Ovary (tissue), 10 donors: ENCODE results near the gene NOP58. TPM values are rescaled to one million over a fixed set of nuclear protein-coding genes. Genes with fewer than 3 reads are reported as not detected.

Source experiments
- DNase-seq, 5 donors: peaks; one replicate each; pipeline ENCODE4 v3.0.0-alpha.2; 2019 to 2020
- H3K27ac ChIP-seq, 2 donors: fragments of 200-600 bp; one replicate each; pipeline versions ENCODE4 v1.5.1 to v1.8.0; 2019 to 2022
- H3K27me3 ChIP-seq: fragments of 200-600 bp; one replicate; pipeline ENCODE4 v1.8.0; 2022
- H3K36me3 ChIP-seq: fragments of 200-600 bp; sonication (generic); one replicate; pipeline ENCODE4 v1.5.1; 2019
- H3K4me1 ChIP-seq: one replicate; pipeline ENCODE4 v1.8.1; 2013; ENCODE audit warnings: mild to moderate bottlenecking, moderate library complexity; ENCODE audit not compliant: insufficient read depth
- H3K4me3 ChIP-seq: fragments of 200-600 bp; sonication (generic); one replicate; pipeline ENCODE4 v1.5.1; 2017
- H3K9me3 ChIP-seq, 2 donors: fragments of 200-600 bp in 1 of 2; sonication (generic) in 1 of 2; one replicate each; pipeline versions ENCODE4 v1.5.1 to v1.8.1; 2013 to 2019; ENCODE audit warnings: mild to moderate bottlenecking in 1 of 2, moderate library complexity in 1 of 2
- CTCF ChIP-seq, 3 donors: fragments of 450-650 bp in 2 of 3; fragments of 200-600 bp in 1 of 3; IDR thresholded peaks; one replicate each; pipeline versions ENCODE4 v1.5.1 to v1.8.0; 2016 to 2022; ENCODE audit warnings: antibody characterized with exemption in 3 of 3, mild to moderate bottlenecking in 1 of 3
- EP300 ChIP-seq: sonication (generic); formaldehyde crosslinking; IDR thresholded peaks from one replicate; pipeline ENCODE4 v1.6.1; 2017; ENCODE audit warnings: antibody characterized with exemption
- POLR2A ChIP-seq: fragments of 450-650 bp; IDR thresholded peaks from one replicate; pipeline ENCODE4 v1.6.1; 2017; ENCODE audit warnings: antibody characterized with exemption, mild to moderate bottlenecking, moderate library complexity
- WGBS, 3 donors: extraction: QIAGEN DNeasy Blood & Tissue Kit in 1 of 3; methylation state at CpG; one replicate each; pipeline versions ENCODE4 v1.1.5 to v1.1.7; 2013 to 2017; 5-methylcytosine and 5-hydroxymethylcytosine counted together
- intact Hi-C, 4 donors: fragments of 100-400 bp; cut with DNase I; formaldehyde crosslinking; loops; one replicate each; pipeline versions ENCODE4 v1.11.0 to v1.15.1; 2022 to 2023
- long read RNA-seq, 3 donors: library from polyadenylated mRNA in 2 of 3; unstranded in 2 of 3; transcript quantifications; one replicate each; pipeline ENCODE4 v2.0.0 and lab custom pipeline, GENCODE V29; 2021 to 2026
- polyA plus RNA-seq, 2 donors: library from polyadenylated mRNA; stranded (reverse); fragments of 200-250 nt in 1 of 2; fragments of 350-450 nt in 1 of 2; fragmentation: Illumina TruSeq in 1 of 2; extraction: RNeasy Lipid Tissue Mini Kit (QIAGEN cat#74804) in 1 of 2; gene quantifications; one replicate each; pipeline ENCODE4 v1.2.3, GENCODE V29; 2013 to 2014
- total RNA-seq, 7 donors: library from RNA; depleted of rRNA in 2 of 7; stranded (reverse); fragments of >200 nt in 2 of 7; fragmentation: NEBNext Ultra II Directional in 3 of 7; extraction: Animal tissue kit (Norgen Biotek cat#: 25700) in 3 of 7; gene quantifications; one replicate each; pipeline versions ENCODE4 v1.1.0 to v1.2.4, GENCODE V29; 2016 to 2023
- donor health status: DM: no; HTN: no; CAD: no; lungs with moderate emphysema.
- donor health status: DM: no; HTN: no; CAD: no.
- donor health status: Bipolar disorder and iron deficiency.
- donor health status: DM: yes; HTN: yes; CAD: no.
- donor health status: DM: no; HTN: no; CAD: no.
- donor health status: DM: yes; HTN: yes; CAD: no.

Gene NOP58, protein sequence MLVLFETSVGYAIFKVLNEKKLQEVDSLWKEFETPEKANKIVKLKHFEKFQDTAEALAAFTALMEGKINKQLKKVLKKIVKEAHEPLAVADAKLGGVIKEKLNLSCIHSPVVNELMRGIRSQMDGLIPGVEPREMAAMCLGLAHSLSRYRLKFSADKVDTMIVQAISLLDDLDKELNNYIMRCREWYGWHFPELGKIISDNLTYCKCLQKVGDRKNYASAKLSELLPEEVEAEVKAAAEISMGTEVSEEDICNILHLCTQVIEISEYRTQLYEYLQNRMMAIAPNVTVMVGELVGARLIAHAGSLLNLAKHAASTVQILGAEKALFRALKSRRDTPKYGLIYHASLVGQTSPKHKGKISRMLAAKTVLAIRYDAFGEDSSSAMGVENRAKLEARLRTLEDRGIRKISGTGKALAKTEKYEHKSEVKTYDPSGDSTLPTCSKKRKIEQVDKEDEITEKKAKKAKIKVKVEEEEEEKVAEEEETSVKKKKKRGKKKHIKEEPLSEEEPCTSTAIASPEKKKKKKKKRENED
- total RNA-seq (10 to 100 TPM; 53.9 to 74.7 (median 64.0) TPM), polyA plus RNA-seq (10 to 100 TPM; 37.3 to 41.8 TPM)
- long read RNA-seq, donor 1, partial matches to known transcripts, result 148 of 178 reads
- long read RNA-seq, donor 1, other reads (novel, unspliced or antisense), result 28 of 178 reads
- long read RNA-seq, donor 2, transcript NOP58-206 (4 exons, 599 nt), result minor isoform, 8 of 94 reads
- long read RNA-seq, donor 2, transcript NOP58-201 (15 exons, 2,046 nt), result major isoform, 22 of 94 reads
- long read RNA-seq, donor 2, partial matches to known transcripts, result 62 of 94 reads
- long read RNA-seq, donor 2, other reads (novel, unspliced or antisense), result 0 of 94 reads
- long read RNA-seq, donor 3, transcript NOP58-201 (15 exons, 2,046 nt), result major isoform, 25 of 39 reads
- long read RNA-seq, donor 3, partial matches to known transcripts, result 7 of 39 reads
- long read RNA-seq, donor 3, other reads (novel, unspliced or antisense), result 7 of 39 reads

DNA sequence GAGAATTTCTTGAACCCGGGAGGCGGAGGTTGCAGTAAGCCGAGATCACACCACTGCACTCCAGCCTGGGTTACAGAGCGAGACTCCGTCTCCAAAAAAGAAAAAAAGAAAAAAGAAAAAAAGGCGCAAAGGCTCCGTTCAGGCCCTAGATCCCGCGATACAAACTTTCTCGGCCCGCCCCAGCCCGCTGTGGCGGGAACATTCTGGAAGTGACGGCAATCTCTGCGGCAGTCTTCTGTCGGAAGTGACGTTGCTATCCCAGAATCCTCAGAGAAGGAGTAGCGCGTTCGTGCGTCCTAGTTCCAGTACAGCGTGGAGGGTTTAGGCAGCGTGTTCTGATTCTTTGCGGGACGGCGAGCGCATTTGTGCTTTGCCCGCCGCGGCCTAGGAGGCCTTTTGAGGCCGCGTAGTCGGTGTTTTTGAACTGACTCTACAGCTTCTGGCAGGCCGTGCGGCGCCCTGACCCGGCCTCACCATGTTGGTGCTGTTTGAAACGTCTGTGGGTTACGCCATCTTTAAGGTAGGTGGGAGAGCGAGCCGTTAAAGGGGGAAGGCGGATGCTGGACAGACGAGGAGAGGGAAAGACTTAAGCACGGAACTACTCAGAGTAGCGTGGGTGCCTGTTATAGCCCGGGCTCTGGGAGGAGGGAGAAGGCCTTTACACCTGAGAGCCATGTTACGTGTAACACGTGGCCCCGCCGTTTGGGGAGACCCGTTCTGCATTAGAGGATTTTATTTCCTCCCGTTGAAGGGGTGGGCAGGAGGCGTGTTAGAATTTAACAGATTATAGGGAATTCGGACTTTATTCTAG is at the start of gene NOP58:
TSS of gene NOP58 (plus strand) at position 297 of the 811 bp plus-strand sequence. CDS start at position 476, 179 bp downstream.
- Histone ChIP-seq H3K27ac (peak within 1 kb of the TSS; percentile 82 to 86), H3K4me1 (peaks cover 6% of the 10 kb centered on the region), H3K4me3 (peak within 1 kb of the TSS; percentile 60), H3K9me3 (no peaks in the 10 kb centered on the region), H3K27me3 (no peaks in the 10 kb centered on the region), H3K36me3 (no peaks in the 10 kb centered on the region)
- WGBS, 3 donors, result 0% methylated on average over 54 of the region's 54 CpGs
- peak; percentile 87 to 92 (median 89) for DNase-seq
- intact Hi-C loops, result no loop called here
- TF ChIP-seq CTCF (IDR thresholded peaks at IDR 0.05) (no peak), EP300 (peak; percentile 88), POLR2A (peak; percentile 99)

DNA sequence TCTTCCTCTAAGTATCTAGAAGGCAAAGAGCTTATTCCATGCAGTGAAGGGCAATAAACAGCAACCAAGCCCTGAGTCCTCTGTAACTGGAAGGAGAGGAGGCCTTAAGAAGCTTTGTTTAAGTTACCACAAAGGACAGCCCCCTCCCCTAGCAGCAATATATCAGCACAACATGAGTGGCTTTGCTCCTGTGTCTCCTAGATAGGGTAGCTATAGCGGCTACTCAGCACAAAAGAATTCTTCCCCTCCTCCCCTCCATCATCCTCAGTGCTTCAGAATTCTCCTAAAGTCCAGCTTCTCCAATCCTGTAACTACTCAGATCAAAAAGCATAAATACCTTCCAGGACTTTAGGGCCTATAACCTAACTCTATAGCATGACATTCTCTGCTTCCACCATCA is 43.7 kb upstream of the NOP58 start:
- intact Hi-C loops, result no loop called here
- Histone ChIP-seq H3K27ac (no peak overlapping the region), H3K27me3 (no peaks in the 10 kb centered on the region), H3K4me3 (no peak overlapping the region), H3K36me3 (no peaks in the 10 kb centered on the region), H3K9me3 (no peaks in the 10 kb centered on the region), H3K4me1 (peaks cover 1% of the 10 kb centered on the region)
- WGBS, 3 donors, result 67 to 76% (median 70%) methylated on average over 1 of the region's 1 CpG
- DNase-seq, result no peak
- TF ChIP-seq EP300, result no peak
- TF ChIP-seq POLR2A, result no peak
- TF ChIP-seq CTCF (IDR thresholded peaks at IDR 0.05), result no peak

DNA sequence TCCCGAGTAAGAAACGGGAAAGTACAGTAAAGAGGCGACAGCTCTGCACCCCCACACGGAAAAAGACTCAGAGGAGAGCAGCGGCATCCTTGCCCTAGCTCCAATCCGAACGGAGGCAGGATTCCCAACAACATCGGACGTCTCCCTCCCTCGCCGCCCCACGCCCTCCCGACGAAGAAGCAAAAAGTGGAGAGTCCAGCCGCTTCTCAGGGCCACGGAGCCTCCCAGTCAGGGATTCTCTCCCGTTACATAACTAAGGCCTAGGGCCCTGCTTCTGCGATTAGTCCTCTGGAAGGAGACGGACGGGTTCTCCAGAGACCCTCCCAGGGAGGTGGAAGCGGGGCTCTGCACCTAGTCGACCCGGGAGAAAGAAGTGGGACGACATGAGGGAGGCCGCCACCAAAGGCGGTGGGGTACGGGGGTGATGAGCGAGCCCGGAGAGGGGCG is 27.8 kb upstream of the NOP58 start:
- Histone ChIP-seq H3K9me3 (no peaks in the 10 kb centered on the region), H3K4me1 (peaks cover 9% of the 10 kb centered on the region), H3K4me3 (peak overlapping the region; percentile 97), H3K27me3 (no peaks in the 10 kb centered on the region), H3K36me3 (no peaks in the 10 kb centered on the region), H3K27ac (peak overlapping the region; percentile 90 to 96)
- WGBS, 3 donors, result 0% methylated on average over 28 to 30 of the region's 30 CpGs
- no peak for TF ChIP-seq EP300
- TF ChIP-seq POLR2A, result no peak
- no peak for TF ChIP-seq CTCF (IDR thresholded peaks at IDR 0.05)
- intact Hi-C loops, result no loop called here
- DNase-seq, result no peak
